GM15510 (cell line): ENCODE measurements around the gene NOP58.
A peak's percentile ranks its signal among the peaks of the same experiment; 100 is the strongest.

Source experiments
- POLR2A ChIP-seq: IDR thresholded peaks from 3 replicates; pipeline ENCODE4 v1.6.1; 2011; ENCODE audit warnings: borderline replicate concordance; ENCODE audit not compliant: insufficient read length; ENCODE audit errors: extremely low read depth

NOP58 gene

DNA sequence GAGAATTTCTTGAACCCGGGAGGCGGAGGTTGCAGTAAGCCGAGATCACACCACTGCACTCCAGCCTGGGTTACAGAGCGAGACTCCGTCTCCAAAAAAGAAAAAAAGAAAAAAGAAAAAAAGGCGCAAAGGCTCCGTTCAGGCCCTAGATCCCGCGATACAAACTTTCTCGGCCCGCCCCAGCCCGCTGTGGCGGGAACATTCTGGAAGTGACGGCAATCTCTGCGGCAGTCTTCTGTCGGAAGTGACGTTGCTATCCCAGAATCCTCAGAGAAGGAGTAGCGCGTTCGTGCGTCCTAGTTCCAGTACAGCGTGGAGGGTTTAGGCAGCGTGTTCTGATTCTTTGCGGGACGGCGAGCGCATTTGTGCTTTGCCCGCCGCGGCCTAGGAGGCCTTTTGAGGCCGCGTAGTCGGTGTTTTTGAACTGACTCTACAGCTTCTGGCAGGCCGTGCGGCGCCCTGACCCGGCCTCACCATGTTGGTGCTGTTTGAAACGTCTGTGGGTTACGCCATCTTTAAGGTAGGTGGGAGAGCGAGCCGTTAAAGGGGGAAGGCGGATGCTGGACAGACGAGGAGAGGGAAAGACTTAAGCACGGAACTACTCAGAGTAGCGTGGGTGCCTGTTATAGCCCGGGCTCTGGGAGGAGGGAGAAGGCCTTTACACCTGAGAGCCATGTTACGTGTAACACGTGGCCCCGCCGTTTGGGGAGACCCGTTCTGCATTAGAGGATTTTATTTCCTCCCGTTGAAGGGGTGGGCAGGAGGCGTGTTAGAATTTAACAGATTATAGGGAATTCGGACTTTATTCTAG is at the start of gene NOP58:
NOP58 (plus strand) TSS at position 297 of the 811 bp plus-strand sequence; CDS start at position 476, 179 bp downstream.
- TF ChIP-seq POLR2A: peak; percentile 97

DNA sequence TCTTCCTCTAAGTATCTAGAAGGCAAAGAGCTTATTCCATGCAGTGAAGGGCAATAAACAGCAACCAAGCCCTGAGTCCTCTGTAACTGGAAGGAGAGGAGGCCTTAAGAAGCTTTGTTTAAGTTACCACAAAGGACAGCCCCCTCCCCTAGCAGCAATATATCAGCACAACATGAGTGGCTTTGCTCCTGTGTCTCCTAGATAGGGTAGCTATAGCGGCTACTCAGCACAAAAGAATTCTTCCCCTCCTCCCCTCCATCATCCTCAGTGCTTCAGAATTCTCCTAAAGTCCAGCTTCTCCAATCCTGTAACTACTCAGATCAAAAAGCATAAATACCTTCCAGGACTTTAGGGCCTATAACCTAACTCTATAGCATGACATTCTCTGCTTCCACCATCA is 43.7 kb upstream of the NOP58 start:
- no peak for TF ChIP-seq POLR2A

GRCh38 chr2:202237787-202238233 is 27.8 kb upstream of the NOP58 start:
- no peak for TF ChIP-seq POLR2A

DNA sequence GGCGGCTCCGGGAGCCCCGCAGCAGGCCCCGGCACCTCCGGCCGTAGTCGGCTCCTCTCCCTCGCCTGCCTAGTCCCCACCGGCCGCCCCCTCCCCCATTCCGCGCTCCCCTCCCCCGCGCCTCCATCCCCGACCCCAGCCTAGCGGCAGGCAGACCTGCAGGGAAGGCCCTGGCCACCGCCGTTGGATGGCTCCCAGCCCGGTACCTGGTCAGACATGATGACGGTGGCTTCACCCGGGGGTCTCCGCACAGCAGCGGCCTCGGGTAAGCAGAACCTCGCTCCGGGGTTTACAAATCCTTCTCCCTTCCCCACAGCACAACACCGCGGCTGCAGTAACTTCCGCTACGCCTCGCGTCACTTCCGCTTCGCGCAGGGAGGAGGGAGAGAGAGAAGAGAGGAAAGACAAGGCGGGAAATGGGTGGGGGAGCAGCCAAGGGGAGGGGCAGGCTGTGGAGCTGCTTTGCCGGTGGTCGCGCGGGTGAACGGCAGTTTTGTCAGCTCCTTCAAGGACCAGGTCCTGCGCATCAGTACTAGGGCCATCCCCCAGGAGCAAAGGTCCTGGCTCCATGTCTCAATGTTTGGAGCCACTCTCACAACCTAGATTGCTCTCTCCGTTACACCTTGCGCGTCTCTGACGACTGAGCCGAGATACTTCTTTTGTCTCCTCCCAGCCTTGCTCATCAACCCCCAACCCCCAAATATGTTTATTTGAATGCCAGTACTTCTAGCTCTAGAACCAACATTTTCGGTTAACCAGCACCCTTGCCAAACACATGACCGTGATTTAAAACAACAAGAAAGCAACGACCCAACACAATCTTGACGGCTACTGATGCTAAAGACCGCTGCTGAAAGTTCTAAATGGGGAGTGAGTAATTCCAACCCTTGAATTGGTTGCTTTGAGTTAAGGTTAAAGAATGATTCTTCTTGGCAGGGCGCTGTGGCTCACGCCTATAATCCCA is 27.0 kb upstream of the NOP58 start, which contains the start of gene SUMO1:
SUMO1 (minus strand) TSS at position 364 of the 964 bp plus-strand sequence; CDS start at position 218, 146 bp downstream.
- TF ChIP-seq POLR2A: peak; percentile 76

- TF ChIP-seq POLR2A: no peak
These were observed 15.9 kb upstream of the NOP58 start for GRCh38 chr2:202249521-202250253.

DNA sequence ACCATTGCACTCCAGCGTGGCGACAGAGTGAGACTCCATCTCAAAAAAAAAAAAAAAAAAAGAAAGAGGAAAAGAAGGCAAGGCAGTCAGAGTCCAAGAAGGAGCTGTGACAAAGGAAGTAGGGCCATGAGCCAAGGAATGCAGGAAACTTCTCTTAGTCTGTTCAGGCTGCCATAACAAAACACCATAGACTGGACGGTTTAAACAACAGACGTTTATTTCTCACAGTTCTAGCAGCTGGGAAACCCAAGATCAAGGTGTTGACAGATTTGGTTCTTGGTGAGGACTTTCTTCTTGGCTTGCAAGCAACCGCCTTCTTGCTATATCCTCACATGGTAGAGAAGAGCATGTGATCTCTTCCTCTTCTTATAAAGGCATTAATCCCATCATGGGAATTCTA is 14.1 kb upstream of the NOP58 start:
- TF ChIP-seq POLR2A: no peak

- no peak for TF ChIP-seq POLR2A
These were observed 4.0 kb upstream of the NOP58 start for GRCh38 chr2:202261531-202261930.

GRCh38 chr2:202267495-202267894 is 1.9 kb downstream of the NOP58 start:
- no peak for TF ChIP-seq POLR2A

- no peak for TF ChIP-seq POLR2A
These were observed 4.0 kb downstream of the NOP58 start for GRCh38 chr2:202269585-202269984.

DNA sequence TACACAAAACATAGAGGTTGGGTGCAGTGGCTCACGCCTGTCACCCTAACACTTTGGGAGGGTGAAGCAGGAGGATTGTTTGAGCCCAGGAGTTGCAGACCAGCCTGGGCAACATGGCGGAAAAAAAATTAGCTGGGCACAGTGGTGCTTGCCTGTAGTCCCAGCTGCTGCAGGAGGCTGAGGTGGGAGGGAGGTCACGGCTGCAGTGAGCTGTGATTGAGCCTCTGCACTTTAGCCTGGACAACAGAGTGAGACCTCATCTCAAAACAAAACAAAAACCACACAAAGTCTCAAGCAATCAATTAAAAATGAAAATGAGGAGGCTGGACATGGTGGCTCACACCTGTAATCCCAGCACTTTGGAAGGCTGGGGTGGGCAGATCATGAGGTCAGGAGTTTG is 4.9 kb downstream of the NOP58 start:
- no peak for TF ChIP-seq POLR2A

DNA sequence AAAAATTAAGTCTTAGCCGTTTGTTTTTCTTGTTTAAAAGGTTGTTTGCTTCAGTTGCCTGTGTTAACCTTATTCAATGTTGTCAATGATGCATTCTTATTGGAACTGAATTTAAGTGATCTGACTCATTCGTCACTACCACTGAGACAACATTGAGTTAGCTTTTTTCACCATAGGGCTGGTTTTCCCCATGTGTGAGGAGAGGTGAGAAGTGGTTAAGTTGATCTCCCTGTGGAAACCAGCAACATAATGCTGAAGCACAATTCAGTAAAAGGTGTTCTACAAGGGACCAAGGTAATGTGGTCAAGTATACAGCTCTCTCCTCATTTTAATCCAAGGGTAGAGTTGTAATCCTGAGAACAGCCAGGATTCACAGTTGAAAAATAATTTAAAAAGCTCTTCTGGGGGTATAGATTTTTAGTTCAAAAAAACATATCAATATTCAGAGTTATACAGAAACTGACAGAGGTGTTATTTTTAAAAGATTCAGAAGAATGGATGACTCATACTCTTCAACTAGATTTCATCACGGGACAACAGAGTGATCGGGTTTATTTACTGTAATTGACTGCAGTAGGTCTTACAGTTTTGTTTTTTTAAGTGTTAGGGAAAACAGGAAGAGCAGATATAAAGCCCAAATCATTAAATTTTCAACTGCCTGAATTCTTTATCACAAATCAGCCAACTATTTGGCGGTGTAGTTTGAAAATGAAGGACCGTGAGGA is 12.6 kb downstream of the NOP58 start:
- TF ChIP-seq POLR2A: no peak

- no peak for TF ChIP-seq POLR2A
These were observed 13.4 kb downstream of the NOP58 start for GRCh38 chr2:202278944-202279343.

- no peak for TF ChIP-seq POLR2A
These were observed 21.0 kb downstream of the NOP58 start for GRCh38 chr2:202286595-202286994.
